Testis (tissue), 2 donors: ENCODE measurements around the gene DISP2.

Experiments
- POLR2A ChIP-seq: fragments of 450-650 bp; IDR thresholded peaks from one replicate; pipeline ENCODE4 v1.6.1; 2017; ENCODE audit warnings: antibody characterized with exemption, mild to moderate bottlenecking, moderate library complexity
- TF ChIP-seq, protein P1 (sequence below), 3 experiments: fragments of 450-650 bp in 2 of 3; fragments of 200-600 bp in 1 of 3; sonication (generic) in 1 of 3; IDR thresholded peaks; one replicate each; pipeline ENCODE4 v1.5.1; 2016 to 2019; ENCODE audit warnings: antibody characterized with exemption in 3 of 3, mild to moderate bottlenecking in 2 of 3, moderate library complexity in 1 of 3

DNA sequence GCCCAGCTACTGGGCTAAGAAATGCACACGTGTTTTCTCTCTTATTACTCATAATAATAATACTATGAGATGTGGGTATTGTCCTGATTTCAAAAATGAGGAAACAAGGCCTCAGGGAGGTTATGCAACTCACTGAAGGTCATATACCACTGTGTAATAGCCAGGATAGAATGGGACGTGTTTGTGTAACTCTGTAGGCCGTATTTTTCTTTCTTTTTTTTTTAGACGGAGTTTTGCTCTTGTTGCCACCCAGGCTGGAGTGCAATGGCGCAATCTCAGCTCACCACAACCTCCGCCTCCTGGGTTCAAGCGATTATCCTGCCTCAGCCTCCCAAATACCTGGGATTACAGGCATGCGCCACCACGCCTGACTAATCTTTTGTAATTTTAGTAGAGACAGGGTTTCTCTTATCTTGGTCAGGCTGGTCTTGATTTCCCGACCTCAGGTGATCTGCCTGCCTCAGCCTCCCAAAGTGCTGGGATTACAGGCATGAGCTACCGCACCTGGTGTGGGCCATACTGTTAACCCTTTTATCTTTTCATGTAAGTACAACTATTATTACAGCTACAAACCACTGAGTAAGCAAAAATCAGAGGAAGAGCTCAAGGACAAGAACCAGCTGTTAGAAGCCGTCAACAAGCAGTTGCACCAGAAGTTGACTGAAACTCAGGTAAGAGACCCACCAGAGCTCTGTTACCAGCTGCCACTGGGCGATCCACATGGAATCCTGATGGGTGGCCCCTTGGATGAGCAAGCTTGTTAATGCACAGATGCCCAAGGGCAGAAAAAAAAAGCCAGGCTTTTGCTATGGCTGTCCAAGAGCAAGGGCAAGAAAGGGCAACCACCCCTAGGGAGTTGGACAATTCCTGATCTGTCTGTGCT lies 31.2 kb downstream of the DISP2 start:
- TF ChIP-seq, protein P1, sequence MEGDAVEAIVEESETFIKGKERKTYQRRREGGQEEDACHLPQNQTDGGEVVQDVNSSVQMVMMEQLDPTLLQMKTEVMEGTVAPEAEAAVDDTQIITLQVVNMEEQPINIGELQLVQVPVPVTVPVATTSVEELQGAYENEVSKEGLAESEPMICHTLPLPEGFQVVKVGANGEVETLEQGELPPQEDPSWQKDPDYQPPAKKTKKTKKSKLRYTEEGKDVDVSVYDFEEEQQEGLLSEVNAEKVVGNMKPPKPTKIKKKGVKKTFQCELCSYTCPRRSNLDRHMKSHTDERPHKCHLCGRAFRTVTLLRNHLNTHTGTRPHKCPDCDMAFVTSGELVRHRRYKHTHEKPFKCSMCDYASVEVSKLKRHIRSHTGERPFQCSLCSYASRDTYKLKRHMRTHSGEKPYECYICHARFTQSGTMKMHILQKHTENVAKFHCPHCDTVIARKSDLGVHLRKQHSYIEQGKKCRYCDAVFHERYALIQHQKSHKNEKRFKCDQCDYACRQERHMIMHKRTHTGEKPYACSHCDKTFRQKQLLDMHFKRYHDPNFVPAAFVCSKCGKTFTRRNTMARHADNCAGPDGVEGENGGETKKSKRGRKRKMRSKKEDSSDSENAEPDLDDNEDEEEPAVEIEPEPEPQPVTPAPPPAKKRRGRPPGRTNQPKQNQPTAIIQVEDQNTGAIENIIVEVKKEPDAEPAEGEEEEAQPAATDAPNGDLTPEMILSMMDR (IDR thresholded peaks at IDR 0.05): no peak
- no peak for TF ChIP-seq POLR2A
